Right renal pelvis (tissue), 4 donors: ENCODE data around the gene FCHO2. TPM values are rescaled to one million over a fixed set of nuclear protein-coding genes. Genes with fewer than 3 reads are reported as not detected.
"Not testable (repeated sequence)": the region's sequence is repeated elsewhere in the genome, so short reads cannot be mapped to it uniquely, and the experiment has no call there.

Experiments used
- DNase-seq, 4 donors: peaks; one replicate each; pipeline ENCODE4 v3.0.0-alpha.2; 2013; ENCODE audit warnings: low read depth in 4 of 4, low spot score in 3 of 4, missing footprints in 1 of 4
- polyA plus RNA-seq, 4 donors: library from polyadenylated mRNA; unstranded; fragments of 120-200 nt; gene quantifications; one replicate each; pipeline ENCODE4 v1.2.1, GENCODE V29; 2013; ENCODE audit not compliant: insufficient read length in 4 of 4

The FCHO2 gene
- polyA plus RNA-seq, 4 donors, result 27.7 to 38.1 (median 35.7) TPM

DNA sequence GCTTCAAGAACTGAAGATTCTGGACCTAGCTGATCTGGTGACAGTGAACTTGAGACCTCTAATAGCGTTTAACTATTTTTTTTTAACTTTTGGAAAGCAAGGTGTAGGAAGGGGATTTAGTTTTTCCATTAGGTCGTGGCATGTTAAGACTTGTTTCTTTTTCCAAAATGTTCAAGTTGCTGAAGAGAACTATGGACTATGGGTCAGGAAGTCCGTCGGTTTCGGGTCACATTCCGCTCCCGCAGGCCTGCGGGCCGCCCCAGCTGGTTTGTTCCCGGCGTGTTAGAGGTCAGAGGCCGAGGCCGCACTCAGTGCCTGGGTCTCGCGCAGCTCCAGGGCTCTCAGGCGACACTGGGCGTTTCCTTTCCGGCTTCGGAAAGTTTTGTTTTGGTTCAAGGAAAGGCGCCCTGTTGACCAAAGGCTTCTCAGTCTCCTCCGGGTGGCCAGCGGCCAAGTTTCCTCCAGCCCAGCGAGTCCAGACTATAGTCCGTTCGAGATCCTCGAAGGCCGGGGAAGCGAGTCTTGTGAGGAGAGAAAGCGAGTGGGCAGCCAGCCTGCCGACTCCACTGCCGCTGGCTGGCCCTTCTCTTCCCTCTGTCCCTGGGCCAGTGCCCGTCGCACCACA, 586 bp upstream of the FCHO2 start:
- DNase-seq, result peak in 3 of 4 donors; percentile 43 to 49 (median 43)

DNA sequence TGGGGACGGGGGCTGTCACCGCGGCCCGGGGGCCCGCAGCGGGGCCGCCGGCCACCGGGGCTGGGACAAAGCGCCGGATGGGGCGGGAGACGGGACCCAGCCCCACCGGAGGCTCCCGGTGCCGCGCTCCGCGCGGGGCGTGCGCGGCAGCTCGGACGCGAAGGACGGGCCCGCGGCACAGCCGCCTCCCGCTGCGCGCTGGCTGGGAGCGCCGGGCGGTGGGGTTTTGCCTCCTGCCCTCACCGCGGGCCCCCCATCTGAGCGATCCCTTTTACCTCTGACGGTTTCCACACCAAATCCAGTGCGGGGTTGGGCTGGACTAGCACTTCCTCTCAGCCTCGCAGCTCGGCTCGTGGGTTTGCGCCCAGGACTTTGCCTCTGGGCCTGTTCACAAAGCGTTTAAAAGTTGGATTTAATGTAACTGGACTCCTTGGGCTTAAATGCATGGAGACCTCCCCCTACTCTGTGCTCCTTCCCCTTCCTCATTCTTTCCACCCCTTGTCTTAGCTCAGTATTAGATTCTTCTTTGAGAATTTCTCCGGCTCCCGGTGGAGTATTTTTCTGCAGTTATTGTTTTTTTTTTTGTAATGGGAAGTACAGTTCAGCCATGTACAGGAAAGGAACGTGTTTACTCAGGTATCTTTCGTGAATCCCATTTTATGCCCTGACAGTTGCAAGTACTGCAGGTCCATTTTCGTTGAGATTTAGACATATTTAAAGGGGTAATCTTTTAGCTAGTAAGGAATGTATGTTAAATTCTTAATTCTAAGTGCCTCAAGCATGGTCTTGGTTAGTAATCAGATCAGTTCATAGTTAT, 691 bp downstream of the FCHO2 start:
- DNase-seq, result peak; percentile 44 to 74 (median 56)

DNA sequence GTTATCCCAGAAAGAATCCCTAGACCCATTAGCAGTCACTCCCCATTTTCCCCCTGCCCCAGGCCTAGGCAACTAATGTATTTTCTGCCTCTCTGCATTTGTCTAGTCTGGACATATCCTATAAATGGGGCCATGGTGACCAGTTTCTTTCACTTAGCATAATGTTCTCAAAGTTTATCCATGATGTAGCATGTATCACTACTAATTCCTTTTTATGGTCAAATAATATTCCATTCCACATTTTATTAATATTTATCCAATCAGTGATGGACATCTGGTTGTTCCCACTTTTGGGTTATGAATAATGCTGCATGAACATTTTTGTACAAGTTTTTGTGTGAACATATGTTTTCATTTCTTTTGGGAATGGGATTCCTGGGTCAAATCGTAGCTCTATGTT, 1.5 kb downstream of the FCHO2 start:
- DNase-seq, result no peak

DNA sequence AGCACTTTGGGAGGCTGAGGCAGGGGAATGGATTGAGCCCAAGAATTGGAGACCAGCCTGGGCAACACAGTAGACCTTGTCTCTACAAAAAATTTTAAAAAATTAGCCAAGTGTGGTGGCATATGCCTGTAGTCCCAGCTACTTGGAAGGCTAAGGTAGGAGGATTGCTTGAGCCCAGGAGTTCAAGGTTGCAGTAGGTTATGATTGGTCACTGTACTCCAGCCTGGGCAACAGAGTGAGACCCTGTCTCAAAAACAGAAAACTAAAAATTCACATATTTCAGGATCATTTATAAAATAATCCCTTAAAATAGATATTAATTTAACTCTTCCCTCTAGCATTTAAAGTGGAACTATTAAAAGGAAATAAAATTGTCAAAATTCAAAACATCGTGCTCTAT, 3.4 kb downstream of the FCHO2 start:
- no peak for DNase-seq

DNA sequence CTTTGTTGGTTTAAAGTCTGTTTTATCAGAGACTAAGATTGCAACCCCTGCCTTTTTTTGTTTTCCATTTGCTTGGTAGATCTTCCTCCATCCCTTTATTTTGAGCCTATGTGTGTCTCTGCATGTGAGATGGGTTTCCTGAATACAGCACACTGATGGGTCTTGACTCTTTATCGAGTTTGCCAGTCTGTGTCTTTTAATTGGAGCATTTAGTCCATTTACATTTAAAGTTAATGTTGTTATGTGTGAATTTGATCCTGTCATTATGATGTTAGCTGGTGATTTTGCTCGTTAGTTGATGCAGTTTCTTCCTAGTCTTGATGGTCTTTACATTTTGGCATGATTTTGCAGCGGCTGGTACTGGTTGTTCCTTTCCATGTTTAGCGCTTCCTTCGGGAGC, 18.6 kb downstream of the FCHO2 start:
- DNase-seq, result not testable (repeated sequence)

DNA sequence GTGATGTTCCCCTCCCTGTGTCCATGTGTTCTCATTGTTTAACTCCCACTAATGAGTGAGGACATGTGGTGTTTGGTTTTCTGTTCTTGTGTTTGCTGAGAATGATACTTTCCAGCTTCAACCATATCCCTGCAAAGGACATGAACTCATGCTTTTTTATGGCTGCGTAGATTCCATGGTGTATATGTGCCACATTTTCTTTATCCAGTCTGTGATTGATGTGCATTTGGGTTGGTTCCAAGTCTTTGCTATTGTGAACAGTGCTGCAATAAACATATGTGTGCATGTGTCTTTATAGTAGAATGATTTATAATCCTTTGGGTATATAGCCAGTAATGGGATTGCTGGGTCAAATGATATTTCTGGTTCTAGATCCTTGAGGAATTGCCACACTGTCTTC, 21.0 kb downstream of the FCHO2 start:
- DNase-seq, result not testable (repeated sequence)

DNA sequence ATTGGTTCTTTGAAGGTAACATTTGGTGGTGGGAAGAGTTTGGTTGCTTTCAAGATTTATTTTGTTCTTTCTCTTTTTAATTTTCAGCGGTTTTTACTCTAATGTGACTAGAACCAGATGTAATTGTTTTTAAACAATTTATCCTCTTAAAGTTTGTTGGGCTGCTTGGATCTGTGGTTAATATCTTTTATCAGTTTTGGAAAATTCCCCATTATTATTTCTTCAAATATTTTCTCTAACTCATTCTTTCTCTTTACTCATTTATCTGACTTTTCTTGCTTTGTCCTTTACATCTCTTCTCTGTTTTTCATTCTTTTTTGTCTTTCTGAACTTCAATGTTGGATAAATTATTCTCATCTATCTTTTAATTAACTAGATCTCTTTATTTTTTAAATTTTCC, 29.9 kb downstream of the FCHO2 start:
- no peak for DNase-seq

DNA sequence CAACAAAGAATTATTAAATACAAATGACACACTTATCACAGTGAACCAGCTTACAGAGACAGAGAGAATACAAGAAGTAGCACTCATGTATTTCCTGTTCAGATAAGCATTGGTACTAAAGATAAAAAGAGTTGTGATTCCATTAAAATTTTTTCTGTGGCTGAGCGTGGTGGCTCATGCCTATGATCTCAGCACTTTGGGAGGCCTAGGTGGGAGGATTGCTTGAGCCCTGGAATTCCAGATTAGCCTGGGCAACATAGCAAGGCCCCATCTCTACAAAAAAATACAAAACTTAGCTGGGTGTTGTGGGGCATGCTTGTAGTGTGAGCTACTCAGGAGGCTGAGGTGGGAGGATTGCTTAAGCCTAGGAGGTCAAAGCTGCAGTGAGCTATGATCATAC, 32.9 kb downstream of the FCHO2 start:
- DNase-seq, result no peak

DNA sequence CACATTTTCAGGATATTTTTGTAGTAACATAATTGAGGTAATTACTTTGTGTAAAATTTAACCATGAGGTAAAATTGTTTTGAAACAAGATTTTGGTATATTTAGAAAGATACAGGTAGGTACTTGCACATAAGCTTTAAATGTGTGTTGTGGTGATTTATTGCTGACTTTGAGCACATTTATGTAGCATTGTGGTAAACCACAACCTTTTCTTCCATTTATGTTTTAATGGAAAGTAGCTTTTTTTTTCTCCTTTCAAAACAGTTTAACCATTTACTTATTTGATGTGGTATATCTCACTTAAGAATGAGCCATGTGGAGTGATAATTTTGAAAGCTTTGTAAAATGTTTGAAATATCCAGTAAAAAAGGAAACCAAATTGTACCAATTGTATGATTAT, 35.6 kb downstream of the FCHO2 start:
- DNase-seq, result no peak

DNA sequence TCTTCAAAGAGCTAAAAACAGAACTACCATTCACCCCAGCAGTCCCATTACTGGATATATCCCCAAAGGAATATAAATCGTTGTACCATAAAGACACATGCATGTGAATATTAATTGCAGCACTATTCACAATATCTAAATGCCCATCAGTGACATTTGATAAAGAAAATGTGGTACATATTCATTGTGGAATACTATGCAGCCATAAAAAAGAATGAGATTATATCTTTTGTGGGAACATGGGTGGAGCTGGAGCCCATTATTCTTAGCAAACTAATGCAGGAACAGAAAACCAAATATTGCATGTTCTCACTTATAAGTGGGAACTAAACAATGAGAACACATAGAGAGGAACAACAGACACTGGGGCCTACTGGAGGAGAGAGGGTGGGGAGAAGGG, 38.7 kb downstream of the FCHO2 start:
- DNase-seq, result no peak

DNA sequence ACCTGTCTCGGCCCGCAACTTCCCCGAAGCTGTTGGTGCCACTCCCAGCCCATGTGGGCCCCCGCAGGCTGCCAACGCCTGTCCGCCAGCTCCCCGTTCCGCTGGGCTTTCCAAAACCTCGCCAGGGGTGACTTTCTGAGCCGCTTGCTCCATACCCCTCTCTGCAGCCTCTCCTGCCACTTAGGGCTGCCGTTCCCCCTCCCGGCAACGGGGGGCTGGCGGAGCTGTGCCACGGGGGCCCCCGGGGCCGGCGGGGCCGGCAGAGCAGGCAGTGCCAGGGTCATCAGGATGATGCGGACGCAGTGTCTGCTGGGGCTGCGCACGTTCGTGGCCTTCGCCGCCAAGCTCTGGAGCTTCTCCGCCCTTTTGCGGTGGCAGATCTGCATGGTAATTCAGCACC, 40.8 kb downstream of the FCHO2 start:
- no peak for DNase-seq

DNA sequence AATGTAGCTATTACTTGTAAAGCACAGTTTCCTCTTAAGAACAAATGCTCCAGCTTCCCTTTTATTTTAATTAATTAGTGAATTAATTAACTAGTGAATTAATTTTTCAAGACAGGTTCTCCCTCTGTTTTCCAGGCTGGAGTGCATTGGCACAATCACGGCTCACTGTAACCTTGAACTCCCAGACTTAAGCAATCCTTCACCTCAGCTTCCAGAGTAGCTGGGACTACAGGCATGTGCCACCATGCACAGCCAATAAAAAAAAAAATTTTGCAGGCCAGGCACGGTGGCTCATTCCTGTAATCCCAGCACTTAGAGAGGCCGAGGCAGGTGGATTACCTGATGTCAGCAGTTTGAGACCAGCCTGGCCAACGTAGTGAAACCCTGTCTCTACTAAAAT, 44.1 kb downstream of the FCHO2 start:
- no peak for DNase-seq

DNA sequence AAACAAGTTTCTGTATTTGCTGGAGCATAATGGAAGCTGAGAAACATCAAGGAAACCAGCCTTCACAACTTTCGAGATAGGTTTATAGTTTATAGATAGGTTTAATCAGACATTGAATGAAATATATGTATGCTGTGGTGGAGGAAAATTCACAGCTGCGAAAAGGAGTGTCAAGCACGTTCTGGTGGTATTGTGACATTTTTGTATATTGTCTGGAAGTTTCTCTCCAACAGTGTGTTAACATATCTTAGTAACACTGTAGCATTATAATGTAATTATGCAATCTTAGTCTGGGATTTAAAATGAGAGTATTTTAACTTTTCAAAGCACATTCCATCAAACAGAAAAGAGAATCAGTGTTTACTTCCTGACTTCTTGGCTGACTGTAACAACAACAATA, 50.0 kb downstream of the FCHO2 start:
- no peak for DNase-seq

DNA sequence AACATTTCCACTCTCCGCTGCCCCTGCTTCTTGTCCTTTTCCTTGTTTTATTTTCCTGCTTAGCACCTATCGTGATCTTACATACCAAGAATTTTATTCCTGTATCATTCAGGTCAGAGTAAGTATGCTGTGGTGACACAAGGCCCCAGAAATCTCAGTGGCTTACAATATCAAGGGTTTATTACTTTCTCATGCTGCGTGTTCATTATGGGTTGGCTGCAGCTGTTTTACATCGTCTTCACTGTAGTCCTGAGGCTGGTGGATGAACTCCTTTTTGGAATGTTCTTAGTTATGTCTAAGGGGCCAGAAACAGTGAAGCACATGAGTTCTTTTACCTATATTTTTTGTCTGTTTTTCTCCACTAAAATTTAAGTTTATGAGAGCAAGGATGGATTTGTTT, 51.2 kb downstream of the FCHO2 start:
- no peak for DNase-seq

DNA sequence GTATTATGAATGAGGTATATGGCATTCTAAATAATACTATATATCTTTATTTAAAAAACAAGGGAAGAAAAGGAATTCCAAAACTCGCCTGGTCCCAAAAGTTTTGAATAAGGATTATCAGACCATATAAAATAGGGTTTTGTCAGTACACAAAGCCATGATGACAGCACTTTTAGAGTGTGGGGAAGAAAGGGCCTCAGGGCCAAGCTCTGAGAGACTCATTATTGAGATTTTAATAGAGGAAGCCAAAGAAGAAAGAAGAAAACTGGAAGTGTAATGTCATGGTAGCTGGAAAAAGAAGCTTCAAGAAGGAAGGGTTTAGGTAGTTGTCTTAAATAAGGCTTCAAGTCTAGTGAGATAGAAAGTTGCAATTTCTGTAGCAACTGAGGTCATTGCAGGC, 53.0 kb downstream of the FCHO2 start:
- no peak for DNase-seq

DNA sequence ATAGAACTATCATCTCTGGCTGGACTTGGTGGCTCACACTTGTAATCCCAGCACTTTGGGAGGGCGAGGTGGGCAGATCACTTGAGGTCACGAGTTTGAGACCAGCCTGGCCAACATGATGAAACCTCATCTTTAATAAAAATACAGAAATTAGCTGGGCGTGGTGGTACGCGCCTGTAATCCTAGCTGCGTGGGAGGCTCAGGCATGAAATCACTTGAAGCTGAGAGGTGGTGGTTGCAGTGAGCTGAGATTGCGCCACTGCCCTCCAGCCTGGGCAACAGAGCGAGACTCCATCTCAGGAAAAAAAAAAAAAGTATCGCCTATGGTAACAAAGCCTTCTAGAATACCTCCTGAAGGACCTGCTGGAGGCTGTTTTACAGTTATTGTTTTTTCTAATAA, 55.8 kb downstream of the FCHO2 start:
- not testable (repeated sequence) for DNase-seq

DNA sequence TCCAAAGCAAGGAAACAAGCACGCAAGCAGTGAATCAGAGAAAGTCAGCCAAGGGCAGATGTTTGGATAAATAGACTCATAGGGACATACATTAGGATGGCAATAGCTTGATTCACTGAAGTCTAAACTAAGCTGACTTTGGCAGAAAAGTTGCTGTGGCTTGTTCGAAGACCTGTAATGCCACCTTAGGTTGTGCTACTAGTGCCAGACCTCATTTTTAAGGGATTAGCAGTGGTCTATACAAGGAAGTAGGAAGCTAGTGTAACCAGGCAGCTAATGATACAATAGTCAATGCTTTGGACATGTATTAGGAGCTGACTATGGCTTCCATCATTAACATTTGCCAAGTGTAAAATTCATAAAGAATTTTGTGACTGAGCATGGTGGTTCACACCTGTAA, 63.1 kb downstream of the FCHO2 start:
- no peak for DNase-seq

DNA sequence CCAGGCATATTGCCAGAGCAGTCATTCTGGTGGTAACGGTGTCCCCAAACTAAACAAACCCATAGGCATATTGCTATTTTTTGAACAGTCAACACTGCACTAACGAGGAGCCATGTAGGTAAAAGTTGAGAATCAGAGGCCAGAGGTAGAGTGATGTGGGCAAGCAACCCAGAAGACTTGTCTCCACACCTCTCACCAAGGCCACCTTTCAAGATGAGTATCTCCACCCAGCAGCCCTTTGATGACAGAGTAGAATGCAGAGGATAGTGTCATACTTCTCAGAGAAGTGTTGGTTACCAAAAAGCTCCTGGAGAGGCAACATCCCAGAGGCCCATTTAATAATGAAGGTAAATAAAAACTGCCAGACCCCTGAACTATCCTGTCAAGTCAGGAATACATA, 63.9 kb downstream of the FCHO2 start:
- no peak for DNase-seq

DNA sequence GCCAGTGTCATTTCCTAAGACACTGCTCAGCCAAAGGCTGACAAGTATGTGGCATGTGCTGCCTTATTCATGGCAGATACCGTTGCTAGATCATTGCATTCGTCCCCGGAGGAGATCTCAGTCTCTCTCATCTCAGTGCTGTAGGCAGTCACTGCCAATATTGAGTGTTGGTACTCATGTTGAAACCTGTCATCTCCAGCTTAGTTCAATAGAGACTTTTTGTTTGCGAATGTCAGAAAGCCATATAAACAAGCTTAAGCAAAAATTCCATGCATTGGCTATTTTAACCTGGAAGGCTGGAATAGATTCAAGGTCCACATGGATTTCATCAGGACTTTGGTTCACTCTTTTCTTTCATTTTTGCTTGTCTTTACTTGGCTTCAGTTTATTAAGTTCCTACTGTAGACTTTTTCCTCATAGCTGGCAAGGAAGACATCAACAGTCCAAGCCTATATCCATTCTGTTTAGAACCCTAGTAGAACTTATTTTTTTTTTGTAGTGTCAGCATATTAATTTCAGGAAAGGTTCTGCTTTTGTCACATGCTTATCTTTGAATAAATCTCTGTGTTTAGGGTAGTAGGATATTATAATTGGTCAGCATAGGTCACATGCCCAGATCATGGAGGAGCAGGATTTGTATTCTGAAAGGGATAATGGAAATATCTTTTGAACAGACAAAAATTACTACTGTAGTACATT, 66.8 kb downstream of the FCHO2 start:
- DNase-seq, result no peak

DNA sequence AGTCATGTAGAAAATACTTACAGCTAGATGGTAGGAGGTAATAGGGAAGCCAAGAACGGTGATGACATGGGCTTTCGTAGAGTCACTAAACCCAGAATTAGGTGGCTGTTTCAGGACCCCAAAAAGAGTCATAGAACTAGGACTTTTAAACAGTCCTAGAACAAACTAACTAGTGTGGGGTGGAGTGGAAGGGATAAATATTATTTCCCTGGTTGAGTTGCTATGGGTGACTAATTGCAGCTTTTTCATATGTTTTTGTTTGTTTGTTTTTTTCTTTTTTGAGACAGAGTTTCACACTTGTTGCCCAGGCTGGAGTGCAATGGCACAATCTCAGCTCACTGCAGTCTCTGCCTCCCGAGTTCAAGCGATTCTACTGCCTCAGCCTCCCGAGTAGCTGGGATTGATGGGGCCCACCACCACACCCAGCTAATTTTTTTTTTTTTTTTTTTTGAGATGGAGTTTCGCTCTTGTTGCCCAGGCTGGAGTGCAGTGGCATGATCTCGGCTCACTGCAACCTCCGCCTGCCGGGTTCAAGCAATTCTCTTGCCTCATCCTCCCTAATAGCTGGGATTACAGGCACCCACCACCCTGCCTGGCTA, 69.2 kb downstream of the FCHO2 start:
- DNase-seq, result not testable (repeated sequence)

DNA sequence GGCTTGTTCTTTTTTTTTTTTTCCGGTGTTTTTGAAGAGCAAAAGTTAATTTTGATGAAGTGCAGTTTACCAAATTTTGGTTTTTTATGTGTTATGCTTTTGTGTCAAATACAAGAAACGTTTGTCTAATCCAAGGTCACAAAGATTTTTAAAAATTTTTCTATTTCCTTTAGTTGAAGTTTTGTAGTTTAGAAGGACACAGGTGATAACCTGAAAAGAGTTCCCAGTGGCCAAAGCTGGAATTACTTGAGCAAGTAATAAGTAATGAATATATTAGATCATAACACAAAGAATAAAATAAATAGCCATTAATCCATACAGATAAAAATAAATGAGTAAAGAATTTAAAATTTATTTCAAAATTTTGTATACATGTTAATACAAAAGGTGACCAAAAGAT, 71.5 kb downstream of the FCHO2 start:
- no peak for DNase-seq
